H9 (cell line): ENCODE results near the gene KIAA1614. TPM values are rescaled to one million over a fixed set of nuclear protein-coding genes. Genes with fewer than 3 reads are reported as not detected.

Experiments
- DNase-seq: peaks from one replicate; pipeline ENCODE4 v3.0.0-alpha.2; 2017
- H2AFZ ChIP-seq: one replicate; pipeline ENCODE4 v1.6.1; 2013; ENCODE audit warnings: mild to moderate bottlenecking, low read length, control low read depth, moderate library complexity
- H2AK5ac ChIP-seq: 2 replicates; pipeline ENCODE4 v1.6.1; 2013; ENCODE audit warnings: low read length, control low read depth, mixed read lengths; ENCODE audit not compliant: insufficient read length
- H2BK120ac ChIP-seq: one replicate; pipeline ENCODE4 v1.6.1; 2013; ENCODE audit warnings: low read depth, mild to moderate bottlenecking, low read length, control low read depth, inconsistent platforms; ENCODE audit not compliant: poor library complexity, severe bottlenecking
- H2BK12ac ChIP-seq: 2 replicates; pipeline ENCODE4 v1.6.1; 2013; ENCODE audit warnings: low read length, control low read depth, mixed read lengths, low read depth; ENCODE audit not compliant: insufficient read length
- H2BK15ac ChIP-seq: 2 replicates; pipeline ENCODE4 v1.6.1; 2013; ENCODE audit warnings: low read depth, low read length, control low read depth
- H2BK20ac ChIP-seq: one replicate; pipeline ENCODE4 v1.6.1; 2013; ENCODE audit warnings: low read depth, mild to moderate bottlenecking, low read length, control low read depth, inconsistent platforms; ENCODE audit not compliant: poor library complexity, severe bottlenecking
- H2BK5ac ChIP-seq: 2 replicates; pipeline ENCODE4 v1.6.1; 2013; ENCODE audit warnings: low read length, control low read depth, mixed read lengths; ENCODE audit not compliant: insufficient read length
- H3K14ac ChIP-seq: 2 replicates; pipeline ENCODE4 v1.6.1; 2013; ENCODE audit warnings: low read length, control low read depth; ENCODE audit not compliant: insufficient read depth
- H3K18ac ChIP-seq: 2 replicates; pipeline ENCODE4 v1.6.1; 2013; ENCODE audit warnings: low read depth, mild to moderate bottlenecking, mixed read lengths, low read length, control low read depth; ENCODE audit not compliant: insufficient read length
- H3K23ac ChIP-seq: 2 replicates; pipeline ENCODE4 v1.6.1; 2013; ENCODE audit warnings: low read length, control low read depth, mixed read lengths, low read depth; ENCODE audit not compliant: insufficient read length
- H3K23me2 ChIP-seq: 2 replicates; pipeline ENCODE4 v1.6.1; 2013; ENCODE audit warnings: low read depth, mild to moderate bottlenecking, mixed read lengths, low read length, control low read depth; ENCODE audit not compliant: insufficient read length, poor library complexity, severe bottlenecking
- H3K27ac ChIP-seq: 2 replicates; pipeline ENCODE4 v1.5.1; 2013; ENCODE audit warnings: low read length, control low read depth, mixed read lengths, low read depth; ENCODE audit not compliant: insufficient read length
- H3K27me3 ChIP-seq: 2 replicates; pipeline ENCODE4 v1.6.1; 2013; ENCODE audit warnings: low read length, control low read depth, inconsistent platforms; ENCODE audit not compliant: insufficient read depth
- H3K4ac ChIP-seq: 2 replicates; pipeline ENCODE4 v1.6.1; 2013; ENCODE audit warnings: low read depth, mild to moderate bottlenecking, control low read depth, inconsistent platforms, low read length, moderate library complexity
- H3K4me1 ChIP-seq: 2 replicates; pipeline ENCODE4 v1.6.1; 2013; ENCODE audit warnings: low read length, control low read depth, inconsistent platforms; ENCODE audit not compliant: insufficient read depth
- H3K4me2 ChIP-seq: 2 replicates; pipeline ENCODE4 v1.6.1; 2013; ENCODE audit warnings: low read length, control low read depth, mixed read lengths; ENCODE audit not compliant: insufficient read length, insufficient read depth
- H3K56ac ChIP-seq: 2 replicates; pipeline ENCODE4 v1.6.1; 2013; ENCODE audit warnings: low read depth, mild to moderate bottlenecking, mixed read lengths, low read length, control low read depth; ENCODE audit not compliant: insufficient read length
- H3K79me1 ChIP-seq: 2 replicates; pipeline ENCODE4 v1.6.1; 2013; ENCODE audit warnings: low read depth, mild to moderate bottlenecking, moderate library complexity, low read length, control low read depth, inconsistent platforms; ENCODE audit not compliant: insufficient read depth, poor library complexity, severe bottlenecking
- H3K79me2 ChIP-seq: 2 replicates; pipeline ENCODE4 v1.6.1; 2013; ENCODE audit warnings: low read length, control low read depth, inconsistent platforms; ENCODE audit not compliant: insufficient read depth
- H3K9ac ChIP-seq: 2 replicates; pipeline ENCODE4 v1.6.1; 2013; ENCODE audit warnings: low read length, control low read depth, mixed read lengths; ENCODE audit not compliant: insufficient read length; ENCODE audit errors: extremely low read depth
- H3K9me3 ChIP-seq: one replicate; pipeline ENCODE4 v1.6.1; 2013; ENCODE audit warnings: low read depth, low read length, inconsistent platforms; ENCODE audit not compliant: control insufficient read depth
- H3T11ph ChIP-seq: one replicate; pipeline ENCODE4 v1.6.1; 2013; ENCODE audit warnings: mild to moderate bottlenecking, low read length, control low read depth, inconsistent platforms
- H4K20me1 ChIP-seq: one replicate; pipeline ENCODE4 v1.6.1; 2013; ENCODE audit not compliant: control insufficient read depth, insufficient read length, insufficient read depth
- H4K5ac ChIP-seq: 2 replicates; pipeline ENCODE4 v1.6.1; 2013; ENCODE audit warnings: low read depth, mild to moderate bottlenecking, mixed read lengths, low read length, control low read depth; ENCODE audit not compliant: insufficient read length
- H4K8ac ChIP-seq: replicated peaks from 2 replicates; pipeline ENCODE4 v1.6.1; 2013; ENCODE audit warnings: low read length, control low read depth, mixed read lengths, low read depth; ENCODE audit not compliant: insufficient read length
- H4K91ac ChIP-seq: 2 replicates; pipeline ENCODE4 v1.6.1; 2013; ENCODE audit warnings: low read depth, mild to moderate bottlenecking, moderate library complexity, mixed read lengths, low read length, control low read depth; ENCODE audit not compliant: insufficient read length
- H3K27ac Mint-ChIP-seq, 3 experiments: 2 replicates in 2 of 3; 3 replicates in 1 of 3; pipeline ENCODE4 v1.8.0; 2020 to 2021; ENCODE audit warnings: mixed read lengths in 3 of 3, mild to moderate bottlenecking in 1 of 3, moderate library complexity in 1 of 3
- H3K27me3 Mint-ChIP-seq: 2 replicates; pipeline ENCODE4 v1.8.0; 2021; ENCODE audit warnings: low read depth, mild to moderate bottlenecking, moderate library complexity, mixed read lengths
- H3K36me3 Mint-ChIP-seq, 3 experiments: 2 replicates in 2 of 3; 3 replicates in 1 of 3; pipeline ENCODE4 v1.8.0; 2020 to 2021; ENCODE audit warnings: low read depth in 3 of 3, mixed read lengths in 3 of 3; ENCODE audit not compliant: insufficient read depth in 1 of 3
- H3K4me1 Mint-ChIP-seq, 2 experiments: 2 replicates each; pipeline ENCODE4 v1.8.0; 2020; ENCODE audit warnings: mixed read lengths in 2 of 2
- H3K4me3 Mint-ChIP-seq, 2 experiments: 2 replicates in 1 of 2; 3 replicates in 1 of 2; pipeline ENCODE4 v1.8.0; 2020 to 2021; ENCODE audit warnings: mild to moderate bottlenecking in 2 of 2, mixed read lengths in 2 of 2, moderate library complexity in 1 of 2
- H3K9me3 Mint-ChIP-seq, 2 experiments: 2 replicates in 1 of 2; 3 replicates in 1 of 2; pipeline ENCODE4 v1.8.0; 2020; ENCODE audit warnings: mild to moderate bottlenecking in 2 of 2, mixed read lengths in 2 of 2, moderate library complexity in 1 of 2
- CTCF ChIP-seq: fragments of 200-600 bp; sonication (generic); conservative IDR thresholded peaks from 3 replicates; pipeline ENCODE4 v1.8.0; 2021; ENCODE audit warnings: antibody characterized with exemption, mild to moderate bottlenecking
- WGBS: extraction: QIAGEN DNeasy Blood & Tissue Kit; methylation state at CpG from one replicate; pipeline ENCODE4 v1.1.7; 2013; ENCODE audit warnings: missing lambda C conversion rate, low lambda C conversion rate, mixed read lengths; ENCODE audit not compliant: insufficient read length; ENCODE audit errors: extremely low coverage; 5-methylcytosine and 5-hydroxymethylcytosine counted together
- total RNA-seq: library from RNA; stranded (reverse); gene quantifications from 2 replicates; pipeline ENCODE4 v1.2.1, GENCODE V29; 2021

Gene KIAA1614
- total RNA-seq, 1 experiment from 2014 or later, result 1.3 TPM

- Histone ChIP-seq H4K91ac (no peak overlapping the region), H3K23me2 (no peaks in the 10 kb centered on the region), H3K79me1 (no peaks in the 10 kb centered on the region), H2BK20ac (no peak overlapping the region), H3K4ac (no peak overlapping the region), H3K4me1 (no peaks in the 10 kb centered on the region), H3K9me3 (no peaks in the 10 kb centered on the region), H2BK15ac (no peak overlapping the region), H3K27me3 (no peaks in the 10 kb centered on the region), H3T11ph (no peak overlapping the region), H2BK120ac (no peak overlapping the region), H3K14ac (no peak overlapping the region), H4K20me1 (no peaks in the 10 kb centered on the region), H2AFZ (no peak overlapping the region), H3K27ac (no peak overlapping the region), H4K8ac (no peak overlapping the region), H3K23ac (no peak overlapping the region), H3K4me2 (no peak overlapping the region), H2AK5ac (no peak overlapping the region), H4K5ac (no peak overlapping the region), H2BK5ac (no peak overlapping the region), H3K18ac (no peak overlapping the region), H3K56ac (no peak overlapping the region), H3K9ac (no peak overlapping the region), H3K79me2 (no peaks in the 10 kb centered on the region), H2BK12ac (no peak overlapping the region)
- Mint-ChIP-seq H3K27ac (no peak overlapping the region; a peak in 1 of 7 replicates), H3K27me3 (no peaks in the 10 kb centered on the region), H3K4me1 (peaks cover 22 to 40% of the 10 kb centered on the region in 2 experiments), H3K4me3 (no peak overlapping the region; a peak in 1 of 5 replicates), H3K9me3 (no peaks in the 10 kb centered on the region), H3K36me3 (peaks cover 0 to 29% (median 5%) of the 10 kb centered on the region in 3 experiments; a peak in 5 of 7 replicates)
- DNase-seq, result no peak
- no CpG with 5 or more reads among the region's 7 CpGs for WGBS
- TF ChIP-seq CTCF, result no peak
Measured at GRCh38 chr1:180946056-180946455, 33.4 kb downstream of the KIAA1614 start.
